ENCODE data around the gene XRCC5.

The XRCC5 gene

DNA sequence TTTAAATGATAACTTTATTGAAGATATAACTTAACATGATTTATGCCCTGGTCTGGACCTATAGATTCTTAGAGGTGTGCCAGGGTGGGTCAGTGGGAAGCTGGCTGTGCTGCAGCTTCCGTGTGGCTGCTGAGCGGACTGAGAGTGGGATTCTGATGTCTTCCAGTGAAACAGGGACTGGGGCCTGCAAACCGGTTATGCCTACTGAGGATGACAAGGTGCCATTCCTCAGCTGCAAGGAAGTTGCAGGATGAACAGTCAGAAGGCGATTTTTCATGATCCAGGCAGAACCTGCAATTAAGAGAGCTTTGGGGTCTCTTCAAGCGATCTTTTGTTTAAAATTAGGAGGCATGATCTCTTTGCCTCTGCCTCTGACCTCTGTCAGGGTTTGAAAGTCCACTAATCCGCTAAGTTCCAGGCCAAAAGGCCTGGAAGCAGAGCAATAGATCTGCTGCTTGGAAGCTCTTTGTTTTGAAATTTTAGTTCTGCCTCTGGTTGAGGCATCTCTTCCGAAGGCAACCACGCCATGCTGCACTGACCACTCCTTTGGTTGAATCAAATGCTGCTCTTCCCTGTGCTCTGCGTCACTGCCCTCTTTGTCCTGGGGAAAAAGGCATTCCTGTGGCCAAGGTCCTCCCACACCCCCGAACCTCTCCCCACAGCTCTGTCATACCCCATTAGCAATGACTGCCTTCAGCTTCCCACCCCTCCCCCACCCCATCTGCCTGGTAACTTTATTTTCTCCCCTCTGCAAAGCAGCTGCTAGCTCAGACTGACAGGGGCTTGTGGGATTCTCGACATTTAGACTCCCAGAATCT lies 25.5 kb upstream of the XRCC5 start:
- ATAC-seq: no peak
- TF ChIP-seq BACH2 (CRISPR knock-in tag; IDR thresholded peaks at IDR 0.05; ENCODE audit: borderline replicate concordance): no peak
- TF ChIP-seq, protein P1, sequence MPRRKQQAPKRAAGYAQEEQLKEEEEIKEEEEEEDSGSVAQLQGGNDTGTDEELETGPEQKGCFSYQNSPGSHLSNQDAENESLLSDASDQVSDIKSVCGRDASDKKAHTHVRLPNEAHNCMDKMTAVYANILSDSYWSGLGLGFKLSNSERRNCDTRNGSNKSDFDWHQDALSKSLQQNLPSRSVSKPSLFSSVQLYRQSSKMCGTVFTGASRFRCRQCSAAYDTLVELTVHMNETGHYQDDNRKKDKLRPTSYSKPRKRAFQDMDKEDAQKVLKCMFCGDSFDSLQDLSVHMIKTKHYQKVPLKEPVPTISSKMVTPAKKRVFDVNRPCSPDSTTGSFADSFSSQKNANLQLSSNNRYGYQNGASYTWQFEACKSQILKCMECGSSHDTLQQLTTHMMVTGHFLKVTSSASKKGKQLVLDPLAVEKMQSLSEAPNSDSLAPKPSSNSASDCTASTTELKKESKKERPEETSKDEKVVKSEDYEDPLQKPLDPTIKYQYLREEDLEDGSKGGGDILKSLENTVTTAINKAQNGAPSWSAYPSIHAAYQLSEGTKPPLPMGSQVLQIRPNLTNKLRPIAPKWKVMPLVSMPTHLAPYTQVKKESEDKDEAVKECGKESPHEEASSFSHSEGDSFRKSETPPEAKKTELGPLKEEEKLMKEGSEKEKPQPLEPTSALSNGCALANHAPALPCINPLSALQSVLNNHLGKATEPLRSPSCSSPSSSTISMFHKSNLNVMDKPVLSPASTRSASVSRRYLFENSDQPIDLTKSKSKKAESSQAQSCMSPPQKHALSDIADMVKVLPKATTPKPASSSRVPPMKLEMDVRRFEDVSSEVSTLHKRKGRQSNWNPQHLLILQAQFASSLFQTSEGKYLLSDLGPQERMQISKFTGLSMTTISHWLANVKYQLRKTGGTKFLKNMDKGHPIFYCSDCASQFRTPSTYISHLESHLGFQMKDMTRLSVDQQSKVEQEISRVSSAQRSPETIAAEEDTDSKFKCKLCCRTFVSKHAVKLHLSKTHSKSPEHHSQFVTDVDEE (CRISPR knock-in tag; IDR thresholded peaks at IDR 0.05): no peak
- no peak for TF ChIP-seq OSR1 (CRISPR knock-in tag; IDR thresholded peaks at IDR 0.05)
- TF ChIP-seq TCF4 (CRISPR knock-in tag; IDR thresholded peaks at IDR 0.05; ENCODE audit: borderline replicate concordance): no peak
- TF ChIP-seq ZNF70 (CRISPR knock-in tag; IDR thresholded peaks at IDR 0.05): no peak
- TF ChIP-seq ISL1 (CRISPR knock-in tag; IDR thresholded peaks at IDR 0.05): no peak
- TF ChIP-seq ZNF565 (CRISPR knock-in tag; conservative IDR thresholded peaks at IDR 0.05; ENCODE audit: low read depth): no peak
- TF ChIP-seq, protein P2, sequence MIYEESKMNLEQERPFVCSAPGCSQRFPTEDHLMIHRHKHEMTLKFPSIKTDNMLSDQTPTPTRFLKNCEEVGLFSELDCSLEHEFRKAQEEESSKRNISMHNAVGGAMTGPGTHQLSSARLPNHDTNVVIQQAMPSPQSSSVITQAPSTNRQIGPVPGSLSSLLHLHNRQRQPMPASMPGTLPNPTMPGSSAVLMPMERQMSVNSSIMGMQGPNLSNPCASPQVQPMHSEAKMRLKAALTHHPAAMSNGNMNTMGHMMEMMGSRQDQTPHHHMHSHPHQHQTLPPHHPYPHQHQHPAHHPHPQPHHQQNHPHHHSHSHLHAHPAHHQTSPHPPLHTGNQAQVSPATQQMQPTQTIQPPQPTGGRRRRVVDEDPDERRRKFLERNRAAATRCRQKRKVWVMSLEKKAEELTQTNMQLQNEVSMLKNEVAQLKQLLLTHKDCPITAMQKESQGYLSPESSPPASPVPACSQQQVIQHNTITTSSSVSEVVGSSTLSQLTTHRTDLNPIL (CRISPR knock-in tag; IDR thresholded peaks at IDR 0.05; ENCODE audit: low read depth): no peak
- TF ChIP-seq ZFP30 (CRISPR knock-in tag; IDR thresholded peaks at IDR 0.05): no peak
- TF ChIP-seq, protein P3, sequence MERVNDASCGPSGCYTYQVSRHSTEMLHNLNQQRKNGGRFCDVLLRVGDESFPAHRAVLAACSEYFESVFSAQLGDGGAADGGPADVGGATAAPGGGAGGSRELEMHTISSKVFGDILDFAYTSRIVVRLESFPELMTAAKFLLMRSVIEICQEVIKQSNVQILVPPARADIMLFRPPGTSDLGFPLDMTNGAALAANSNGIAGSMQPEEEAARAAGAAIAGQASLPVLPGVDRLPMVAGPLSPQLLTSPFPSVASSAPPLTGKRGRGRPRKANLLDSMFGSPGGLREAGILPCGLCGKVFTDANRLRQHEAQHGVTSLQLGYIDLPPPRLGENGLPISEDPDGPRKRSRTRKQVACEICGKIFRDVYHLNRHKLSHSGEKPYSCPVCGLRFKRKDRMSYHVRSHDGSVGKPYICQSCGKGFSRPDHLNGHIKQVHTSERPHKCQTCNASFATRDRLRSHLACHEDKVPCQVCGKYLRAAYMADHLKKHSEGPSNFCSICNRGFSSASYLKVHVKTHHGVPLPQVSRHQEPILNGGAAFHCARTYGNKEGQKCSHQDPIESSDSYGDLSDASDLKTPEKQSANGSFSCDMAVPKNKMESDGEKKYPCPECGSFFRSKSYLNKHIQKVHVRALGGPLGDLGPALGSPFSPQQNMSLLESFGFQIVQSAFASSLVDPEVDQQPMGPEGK (CRISPR knock-in tag; IDR thresholded peaks at IDR 0.05; ENCODE audit: borderline replicate concordance): no peak
- no peak for TF ChIP-seq PPARA (CRISPR knock-in tag; IDR thresholded peaks at IDR 0.05; ENCODE audit: borderline replicate concordance)
- TF ChIP-seq CSDC2 (CRISPR knock-in tag; IDR thresholded peaks at IDR 0.05): no peak
- TF ChIP-seq, protein P4, sequence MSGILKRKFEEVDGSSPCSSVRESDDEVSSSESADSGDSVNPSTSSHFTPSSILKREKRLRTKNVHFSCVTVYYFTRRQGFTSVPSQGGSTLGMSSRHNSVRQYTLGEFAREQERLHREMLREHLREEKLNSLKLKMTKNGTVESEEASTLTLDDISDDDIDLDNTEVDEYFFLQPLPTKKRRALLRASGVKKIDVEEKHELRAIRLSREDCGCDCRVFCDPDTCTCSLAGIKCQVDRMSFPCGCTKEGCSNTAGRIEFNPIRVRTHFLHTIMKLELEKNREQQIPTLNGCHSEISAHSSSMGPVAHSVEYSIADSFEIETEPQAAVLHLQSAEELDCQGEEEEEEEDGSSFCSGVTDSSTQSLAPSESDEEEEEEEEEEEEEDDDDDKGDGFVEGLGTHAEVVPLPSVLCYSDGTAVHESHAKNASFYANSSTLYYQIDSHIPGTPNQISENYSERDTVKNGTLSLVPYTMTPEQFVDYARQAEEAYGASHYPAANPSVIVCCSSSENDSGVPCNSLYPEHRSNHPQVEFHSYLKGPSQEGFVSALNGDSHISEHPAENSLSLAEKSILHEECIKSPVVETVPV (CRISPR knock-in tag; IDR thresholded peaks at IDR 0.05): no peak
- no peak for TF ChIP-seq ZFP3 (CRISPR knock-in tag; IDR thresholded peaks at IDR 0.05)
- TF ChIP-seq ZNF8 (CRISPR knock-in tag; IDR thresholded peaks at IDR 0.05): no peak
- TF ChIP-seq ZC3H10 (CRISPR knock-in tag; IDR thresholded peaks at IDR 0.05): no peak
- TF ChIP-seq ARNTL (CRISPR knock-in tag; IDR thresholded peaks at IDR 0.05; ENCODE audit: borderline replicate concordance, low read depth): no peak
- TF ChIP-seq, protein P5, sequence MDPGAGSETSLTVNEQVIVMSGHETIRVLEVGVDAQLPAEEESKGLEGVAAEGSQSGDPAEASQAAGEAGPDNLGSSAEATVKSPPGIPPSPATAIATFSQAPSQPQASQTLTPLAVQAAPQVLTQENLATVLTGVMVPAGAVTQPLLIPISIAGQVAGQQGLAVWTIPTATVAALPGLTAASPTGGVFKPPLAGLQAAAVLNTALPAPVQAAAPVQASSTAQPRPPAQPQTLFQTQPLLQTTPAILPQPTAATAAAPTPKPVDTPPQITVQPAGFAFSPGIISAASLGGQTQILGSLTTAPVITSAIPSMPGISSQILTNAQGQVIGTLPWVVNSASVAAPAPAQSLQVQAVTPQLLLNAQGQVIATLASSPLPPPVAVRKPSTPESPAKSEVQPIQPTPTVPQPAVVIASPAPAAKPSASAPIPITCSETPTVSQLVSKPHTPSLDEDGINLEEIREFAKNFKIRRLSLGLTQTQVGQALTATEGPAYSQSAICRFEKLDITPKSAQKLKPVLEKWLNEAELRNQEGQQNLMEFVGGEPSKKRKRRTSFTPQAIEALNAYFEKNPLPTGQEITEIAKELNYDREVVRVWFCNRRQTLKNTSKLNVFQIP (CRISPR knock-in tag; IDR thresholded peaks at IDR 0.05; ENCODE audit: borderline replicate concordance, low read depth): no peak

DNA sequence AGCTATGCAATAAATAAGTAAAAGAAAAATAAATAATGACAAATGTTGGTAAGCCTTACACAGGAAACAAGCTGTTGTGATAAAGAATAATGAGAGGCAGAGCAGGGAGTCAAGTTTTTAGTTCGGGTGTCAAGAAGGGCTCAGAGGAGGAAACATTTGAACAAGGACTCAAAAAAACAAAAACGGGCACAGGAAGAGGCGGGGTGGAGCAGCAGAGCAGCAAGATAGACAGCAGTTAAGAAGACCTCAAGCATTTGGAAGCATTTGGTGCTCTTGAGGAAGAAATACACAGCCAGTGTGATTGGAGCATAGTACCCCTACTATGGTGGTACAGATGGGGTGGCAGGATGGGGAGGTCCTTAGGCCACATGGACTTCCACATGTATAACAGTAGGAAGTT lies 24.6 kb upstream of the XRCC5 start:
- TF ChIP-seq PPARA (CRISPR knock-in tag; IDR thresholded peaks at IDR 0.05; ENCODE audit: borderline replicate concordance) (no peak), ZFP3 (CRISPR knock-in tag; IDR thresholded peaks at IDR 0.05) (no peak), ZNF565 (CRISPR knock-in tag; conservative IDR thresholded peaks at IDR 0.05; ENCODE audit: low read depth) (no peak), RARB (CRISPR knock-in tag; IDR thresholded peaks at IDR 0.05) (no peak), ZFP30 (CRISPR knock-in tag; IDR thresholded peaks at IDR 0.05) (no peak), SNAI2 (CRISPR knock-in tag; IDR thresholded peaks at IDR 0.05) (no peak), ZNF70 (CRISPR knock-in tag; IDR thresholded peaks at IDR 0.05) (no peak)
- no peak for ATAC-seq
